SH-SY5Y (cell line): ENCODE results near the gene RNF133.

ENCODE experiments used
- GATA2 ChIP-seq: IDR thresholded peaks from 2 replicates; pipeline ENCODE4 v1.6.1; 2011; ENCODE audit warnings: mild to moderate bottlenecking, low read depth, low read length
- GATA3 ChIP-seq: IDR thresholded peaks from 2 replicates; pipeline ENCODE4 v1.6.1; 2011; ENCODE audit warnings: low read depth, mild to moderate bottlenecking, low read length, moderate library complexity

DNA sequence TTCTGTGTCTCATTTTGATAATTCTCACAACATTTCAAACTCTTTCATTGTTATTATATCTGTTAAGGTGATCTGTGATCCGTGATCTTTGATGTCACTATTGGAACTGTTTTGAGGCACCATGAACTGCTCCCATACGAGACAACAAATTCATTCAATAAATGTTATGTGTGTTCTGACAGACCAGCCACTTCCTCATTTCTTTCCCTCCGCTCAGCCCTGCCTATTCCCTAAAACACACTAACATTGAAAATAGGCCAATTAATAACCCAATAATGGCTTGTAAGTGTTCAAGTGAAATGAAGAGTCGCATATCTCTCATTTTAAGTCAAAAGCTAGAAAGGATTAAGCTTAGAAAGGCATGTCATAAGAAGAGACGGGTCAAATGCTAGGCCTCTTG, 45.2 kb downstream of the RNF133 start:
- TF ChIP-seq GATA2 (no peak), GATA3 (no peak)
